SH-SY5Y (cell line): ENCODE measurements around the gene DLGAP4.

ENCODE experiments used
- GATA2 ChIP-seq: IDR thresholded peaks from 2 replicates; pipeline ENCODE4 v1.6.1; 2011; ENCODE audit warnings: mild to moderate bottlenecking, low read depth, low read length
- GATA3 ChIP-seq: IDR thresholded peaks from 2 replicates; pipeline ENCODE4 v1.6.1; 2011; ENCODE audit warnings: low read depth, mild to moderate bottlenecking, low read length, moderate library complexity

DNA sequence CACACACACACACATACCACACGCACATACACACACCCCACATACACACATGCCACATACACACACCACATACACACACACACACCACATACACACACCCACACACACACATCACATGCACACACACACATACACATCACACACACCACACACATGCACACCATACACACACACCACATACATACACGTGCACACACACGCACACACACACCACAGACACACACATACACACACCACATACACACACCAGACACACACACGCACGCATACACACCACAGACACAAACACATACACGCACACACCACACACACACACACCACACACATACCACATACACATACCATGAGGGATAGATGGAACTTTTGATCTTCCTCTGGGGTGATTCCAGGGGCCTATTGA, 90.2 kb downstream of the DLGAP4 start:
- TF ChIP-seq GATA2 (no peak), GATA3 (no peak)
